IMR-90 (cell line): ENCODE data around the gene CREBL2. TPM values are rescaled to one million over a fixed set of nuclear protein-coding genes. Genes with fewer than 3 reads are reported as not detected.

ENCODE experiments used
- ATAC-seq: fragments of 200-7000 bp; cut with Tn5 transposase; 2 replicates; pipeline ENCODE4 v1.9.1; 2020; ENCODE audit warnings: low read depth, mild to moderate bottlenecking, moderate library complexity
- BruUV-seq: library from RNA; stranded (reverse); fragments of 400-500 nt; replicated peaks from 2 replicates; lab custom pipeline; 2021; lab: Mats Ljungman, UMichigan
- CTCF ChIA-PET: fragments of 300-600 bp; formaldehyde crosslinking; extraction: SDS; loops from one replicate; lab custom pipeline; 2021; ENCODE audit warnings: antibody characterized with exemption; lab: Yijun Ruan, JAX
- POLR2A ChIA-PET: fragments of 300-600 bp; sonication (Branson Sonifier 250); formaldehyde crosslinking; loops from one replicate; lab custom pipeline; 2022; ENCODE audit warnings: antibody characterized with exemption; ENCODE audit not compliant: unreplicated experiment; lab: Charles Lee
- DNase-seq: peaks from one replicate; pipeline ENCODE4 v3.0.0; 2013
- H2AFZ ChIP-seq: replicated peaks from 2 replicates; pipeline ENCODE3; 2013; ENCODE audit warnings: low read length, mild to moderate bottlenecking; ENCODE audit not compliant: poor library complexity
- H2AK5ac ChIP-seq: 2 replicates; pipeline ENCODE4 v1.6.1; 2013; ENCODE audit warnings: low read depth, low read length, inconsistent platforms
- H2AK9ac ChIP-seq: replicated peaks from 2 replicates; pipeline ENCODE3; 2013; ENCODE audit warnings: mild to moderate bottlenecking, low read depth, low read length, moderate library complexity; ENCODE audit not compliant: poor library complexity
- H2BK120ac ChIP-seq: 2 replicates; pipeline ENCODE4 v1.6.1; 2013; ENCODE audit warnings: low read depth, low read length, inconsistent platforms
- H2BK15ac ChIP-seq: 3 replicates; pipeline ENCODE4 v1.6.1; 2013; ENCODE audit warnings: low read depth, low read length, inconsistent platforms
- H2BK20ac ChIP-seq: 2 replicates; pipeline ENCODE4 v1.6.1; 2013; ENCODE audit warnings: low read depth, mild to moderate bottlenecking, inconsistent platforms, low read length, moderate library complexity
- H2BK5ac ChIP-seq: 2 replicates; pipeline ENCODE4 v1.6.1; 2013; ENCODE audit warnings: mild to moderate bottlenecking, low read depth, low read length, inconsistent platforms; ENCODE audit not compliant: poor library complexity, severe bottlenecking
- H3K14ac ChIP-seq: replicated peaks from 2 replicates; pipeline ENCODE4 v1.6.1; 2013; ENCODE audit warnings: low read depth, low read length, inconsistent platforms
- H3K18ac ChIP-seq: 2 replicates; pipeline ENCODE4 v1.6.1; 2013; ENCODE audit warnings: low read depth, low read length, control low read depth
- H3K23ac ChIP-seq: 2 replicates; pipeline ENCODE4 v1.6.1; 2013; ENCODE audit warnings: low read depth, low read length, inconsistent platforms
- H3K27ac ChIP-seq: 2 replicates; pipeline ENCODE4 v1.5.1; 2013; ENCODE audit warnings: mild to moderate bottlenecking, control low read depth, low read length; ENCODE audit not compliant: insufficient read depth
- H3K27me3 ChIP-seq: 2 replicates; pipeline ENCODE4 v1.6.1; 2013; ENCODE audit warnings: low read length; ENCODE audit not compliant: control insufficient read depth, insufficient read depth
- H3K36me3 ChIP-seq: 2 replicates; pipeline ENCODE4 v1.6.1; 2013; ENCODE audit warnings: low read length, mixed read lengths; ENCODE audit not compliant: control insufficient read depth, insufficient read depth
- H3K4ac ChIP-seq: 2 replicates; pipeline ENCODE4 v1.6.1; 2013; ENCODE audit warnings: low read depth, low read length, inconsistent platforms
- H3K4me1 ChIP-seq: 2 replicates; pipeline ENCODE4 v1.6.1; 2013; ENCODE audit warnings: low read length, mixed read lengths; ENCODE audit not compliant: control insufficient read depth, insufficient read depth
- H3K4me2 ChIP-seq: 2 replicates; pipeline ENCODE4 v1.6.1; 2013; ENCODE audit warnings: low read depth, mild to moderate bottlenecking, control low read depth, low read length, moderate library complexity
- H3K4me3 ChIP-seq: 2 replicates; pipeline ENCODE4 v1.5.1; 2013; ENCODE audit warnings: low read depth, mild to moderate bottlenecking, control low read depth, low read length, moderate library complexity; ENCODE audit not compliant: insufficient read depth
- H3K56ac ChIP-seq: 2 replicates; pipeline ENCODE4 v1.6.1; 2013; ENCODE audit warnings: low read length, inconsistent platforms; ENCODE audit not compliant: insufficient read depth; ENCODE audit errors: extremely low read depth
- H3K79me1 ChIP-seq, 2 experiments: 2 replicates each; pipeline ENCODE4 v1.6.1; 2013; ENCODE audit warnings: low read length in 2 of 2, inconsistent platforms in 1 of 2, low read depth in 1 of 2
- H3K9ac ChIP-seq: 2 replicates; pipeline ENCODE4 v1.6.1; 2013; ENCODE audit warnings: low read depth, low read length, control low read depth
- H3K9me1 ChIP-seq: 2 replicates; pipeline ENCODE4 v1.6.1; 2013; ENCODE audit warnings: low read length, inconsistent platforms; ENCODE audit not compliant: insufficient read depth
- H3K9me3 ChIP-seq: 2 replicates; pipeline ENCODE4 v1.6.1; 2013; ENCODE audit warnings: low read length; ENCODE audit not compliant: control insufficient read depth, insufficient read depth
- H4K20me1 ChIP-seq: 2 replicates; pipeline ENCODE4 v1.6.1; 2013; ENCODE audit warnings: low read length, inconsistent platforms; ENCODE audit not compliant: insufficient read depth
- H4K5ac ChIP-seq: 2 replicates; pipeline ENCODE4 v1.6.1; 2013; ENCODE audit warnings: mild to moderate bottlenecking, low read depth, low read length, control low read depth
- H4K8ac ChIP-seq, 2 experiments: 2 replicates each; pipeline ENCODE4 v1.6.1; 2013; ENCODE audit warnings: low read depth in 2 of 2, low read length in 2 of 2, control low read depth in 1 of 2, inconsistent platforms in 1 of 2
- H4K91ac ChIP-seq: 2 replicates; pipeline ENCODE4 v1.6.1; 2013; ENCODE audit warnings: low read depth, low read length, inconsistent platforms; ENCODE audit not compliant: insufficient read depth
- CEBPB ChIP-seq: IDR thresholded peaks from 2 replicates; pipeline ENCODE4 v1.6.1; 2012; ENCODE audit warnings: low read depth, low read length, improper control_type of control experiment
- CHD1 ChIP-seq: IDR thresholded peaks from 2 replicates; pipeline ENCODE4 v1.6.1; 2012; ENCODE audit warnings: low read depth, low read length, improper control_type of control experiment
- CTCF ChIP-seq: conservative IDR thresholded peaks from 2 replicates; pipeline ENCODE4 v1.5.1; 2012; ENCODE audit warnings: mild to moderate bottlenecking, low read depth, low read length, improper control_type of control experiment
- ELK1 ChIP-seq: fragments of 150-350 bp; IDR thresholded peaks from 2 replicates; pipeline ENCODE4 v1.6.1; 2016; ENCODE audit warnings: low read depth, mild to moderate bottlenecking, low read length, moderate library complexity, borderline replicate concordance
- POLR2A ChIP-seq: IDR thresholded peaks from 2 replicates; pipeline ENCODE4 v1.6.1; 2012; ENCODE audit warnings: mild to moderate bottlenecking, low read depth, low read length
- RAD21 ChIP-seq: IDR thresholded peaks from 2 replicates; pipeline ENCODE4 v1.6.1; 2012; ENCODE audit warnings: low read length, improper control_type of control experiment
- RFX5 ChIP-seq: IDR thresholded peaks from 2 replicates; pipeline ENCODE4 v1.8.0; 2012; ENCODE audit warnings: low read depth, mild to moderate bottlenecking, low read length, moderate library complexity
- WGBS, 2 experiments: methylation state at CpG; one replicate each; pipeline versions ENCODE4 v1.1.5 to v1.1.7; 2013; ENCODE audit warnings: missing lambda C conversion rate in 2 of 2; ENCODE audit not compliant: insufficient read length in 1 of 2; ENCODE audit errors: extremely low coverage in 2 of 2; 5-methylcytosine and 5-hydroxymethylcytosine counted together
- dilution Hi-C: fragments of 300-500 bp; cut with HindIII; formaldehyde crosslinking; loops from one replicate; pipeline ENCODE4 v1.14.3; 2018; ENCODE audit warnings: low sequenced_read_pairs; ENCODE audit not compliant: unreplicated experiment
- in situ Hi-C: fragments of 300-500 bp; cut with MboI; formaldehyde crosslinking; loops from 3 replicates; pipeline ENCODE4 v1.14.3; 2019; ENCODE audit warnings: low sequenced_read_pairs, inconsistent platforms, mixed read lengths
- intact Hi-C: fragments of 100-400 bp; cut with micrococcal nuclease; formaldehyde crosslinking; loops from 2 replicates; pipeline ENCODE4 v1.10.0; 2022
- polyA plus RNA-seq, 3 experiments: library from polyadenylated mRNA; depleted of rRNA; stranded (reverse); fragments of >200 nt; gene quantifications; 2 replicates each; pipeline ENCODE4 v1.2.3, GENCODE V29; 2012; ENCODE audit warnings: low replicate concordance in 1 of 3
- total RNA-seq: library from RNA; depleted of rRNA; stranded (reverse); fragments of >200 nt; gene quantifications from 2 replicates; pipeline ENCODE4 v1.2.3, GENCODE V29; 2012

Gene CREBL2
- total and polyA plus RNA-seq, 2 of the 4 experiments (the other 2 are of a cell fraction): 11.5 to 19.0 TPM

GRCh38 chr12:12600659-12601058 is 11.0 kb upstream of the CREBL2 start:
- no peak overlapping the region for H2AK9ac ChIP-seq
- H4K20me1 ChIP-seq: no peaks in the 10 kb centered on the region
- POLR2A ChIA-PET: no interaction called here
- no peaks in the 10 kb centered on the region for H3K4me1 ChIP-seq
- H2BK5ac ChIP-seq: no peak overlapping the region
- no peaks in the 10 kb centered on the region for H3K9me3 ChIP-seq
- dilution Hi-C loops (no loop called here), intact Hi-C loops (no loop called here), in situ Hi-C loops (no loop called here)
- H2BK15ac ChIP-seq: no peak overlapping the region
- no peak overlapping the region for H2BK20ac ChIP-seq
- CTCF ChIA-PET: no interaction called here
- H4K5ac ChIP-seq: no peak overlapping the region
- H3K79me1 ChIP-seq: no peaks in the 10 kb centered on the region
- no peak for TF ChIP-seq CHD1
- no peak for TF ChIP-seq ELK1
- TF ChIP-seq CTCF: no peak
- TF ChIP-seq RAD21: no peak
- TF ChIP-seq RFX5: no peak
- TF ChIP-seq CEBPB: peak; percentile 41; the same call in 1 of the 2 replicates
- no peak for TF ChIP-seq POLR2A
- WGBS, 2 experiments: 65% methylated on average over 2 of the region's 8 CpGs; no CpG with 5 or more reads in 1 of the 2 experiments
- DNase-seq (no peak), ATAC-seq (no peak)
- no peak overlapping the region for H3K4me2 ChIP-seq
- H3K4me3 ChIP-seq: no peak overlapping the region
- H3K4ac ChIP-seq: no peak overlapping the region
- no peak overlapping the region for H3K23ac ChIP-seq
- no peak overlapping the region for H4K91ac ChIP-seq
- no TSS peak for BruUV-seq
- no peak overlapping the region for H2BK120ac ChIP-seq
- H3K36me3 ChIP-seq: no peaks in the 10 kb centered on the region
- no peaks in the 10 kb centered on the region for H3K9me1 ChIP-seq
- no peak overlapping the region for H3K18ac ChIP-seq
- no peak overlapping the region for H2AK5ac ChIP-seq
- H3K9ac ChIP-seq: no peak overlapping the region
- no peaks in the 10 kb centered on the region; the same call in 1 of the 2 replicates for H3K27me3 ChIP-seq
- H3K27ac ChIP-seq: no peak overlapping the region
- H3K14ac ChIP-seq: no peak overlapping the region
- no peak overlapping the region for H2AFZ ChIP-seq
- H3K56ac ChIP-seq: no peak overlapping the region
- H4K8ac ChIP-seq: no peak overlapping the region
